ENCODE data around the gene RPS16.

RPS16 gene

GRCh38 chr19:39405958-39406655, 29.6 kb downstream of the RPS16 start:
- no peak for DNase-seq

- no peak for DNase-seq
Observed at GRCh38 chr19:39405261-39405957, 30.3 kb downstream of the RPS16 start.

DNA sequence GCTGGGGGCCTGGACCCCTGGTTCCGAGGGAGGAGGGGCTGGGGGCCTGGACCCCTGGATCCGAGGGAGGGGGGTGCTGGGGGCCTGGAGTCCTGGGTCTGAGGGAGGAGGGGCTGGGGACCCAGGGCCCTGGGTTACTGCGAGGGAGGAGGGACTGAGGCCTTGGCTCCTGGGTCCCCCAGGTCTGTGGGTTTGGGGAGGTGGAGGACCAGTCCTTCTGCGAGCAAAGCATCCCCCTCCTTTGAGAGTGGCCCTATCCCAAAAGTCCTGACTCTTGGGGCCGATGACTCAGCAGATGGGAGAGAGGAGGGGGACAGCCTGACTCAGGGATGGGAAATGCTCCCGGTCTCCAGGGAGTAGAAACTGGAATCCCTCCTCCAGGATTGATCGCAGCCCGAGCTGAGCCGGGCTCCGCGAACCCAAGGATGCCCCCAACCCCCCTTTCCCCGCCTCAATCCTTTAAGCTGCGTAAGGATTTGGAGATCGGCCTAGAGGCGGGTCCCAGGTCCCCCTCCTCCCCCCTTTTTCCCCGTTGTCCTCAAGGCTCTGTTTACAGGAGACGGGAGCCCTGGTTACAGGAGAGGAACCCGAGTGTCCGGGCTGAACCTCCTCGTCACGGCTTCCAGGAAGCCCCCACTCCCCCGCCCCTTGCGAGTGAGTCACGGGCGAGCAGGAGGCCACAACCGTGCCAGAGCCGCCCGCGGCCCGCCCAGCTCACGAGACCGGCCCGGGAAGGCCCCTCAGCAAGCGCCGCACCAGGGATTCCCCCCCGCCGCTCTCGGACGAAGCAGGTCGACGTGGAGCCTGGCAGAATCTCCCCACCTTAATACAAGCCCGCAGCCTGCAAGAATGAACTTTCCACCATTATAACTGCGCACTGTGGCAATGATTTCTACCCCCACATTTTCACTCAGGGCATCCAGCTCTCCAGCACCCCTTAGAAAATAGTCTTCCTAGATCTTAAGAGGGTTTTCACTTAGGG, 32.1 kb downstream of the RPS16 start:
- DNase-seq, result peak; percentile 98

- DNase-seq, result peak; percentile 95
Observed at GRCh38 chr19:39402346-39403300, 33.1 kb downstream of the RPS16 start.

GRCh38 chr19:39401549-39402345, 34.0 kb downstream of the RPS16 start:
- DNase-seq, result no peak

GRCh38 chr19:39401070-39401548, 34.6 kb downstream of the RPS16 start:
- DNase-seq, result no peak

DNA sequence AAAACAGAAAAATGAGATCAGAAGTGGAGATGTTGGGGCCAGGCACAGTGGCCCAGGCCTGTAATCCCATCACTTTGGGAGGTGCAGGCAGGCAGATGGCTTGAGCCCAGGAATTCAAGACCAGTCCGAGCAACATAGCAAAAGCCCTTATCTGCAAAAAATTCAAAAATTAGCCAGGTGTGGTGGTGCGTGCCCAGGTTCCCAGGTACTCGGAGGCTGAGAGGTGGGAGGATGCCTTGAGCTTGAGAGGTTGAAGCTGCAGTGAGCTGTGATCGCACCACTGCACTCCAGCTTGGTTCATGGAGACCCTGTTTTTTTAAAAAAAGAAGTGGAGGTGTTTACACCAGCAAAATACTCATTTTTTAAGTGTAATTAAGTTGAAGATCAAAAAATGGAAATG, 35.7 kb downstream of the RPS16 start:
- no peak for DNase-seq

DNA sequence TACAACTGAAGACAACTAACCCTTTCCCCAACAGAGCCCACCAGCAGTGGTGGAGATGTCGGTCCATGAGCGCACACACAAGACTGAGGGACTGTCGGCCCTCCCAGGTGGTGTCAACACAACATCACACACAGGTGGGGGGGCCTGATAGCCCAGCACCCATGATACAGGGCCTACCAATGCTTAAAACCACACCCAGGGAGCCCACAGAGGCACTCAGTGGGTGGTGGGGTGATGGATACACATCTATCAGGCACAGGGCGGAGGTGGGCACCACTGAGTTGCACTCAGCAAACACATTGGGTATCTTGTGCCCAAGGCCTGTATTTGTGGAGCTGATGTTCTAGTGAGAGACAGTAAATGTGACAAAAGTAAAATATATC, 36.1 kb downstream of the RPS16 start:
- no peak for DNase-seq

DNA sequence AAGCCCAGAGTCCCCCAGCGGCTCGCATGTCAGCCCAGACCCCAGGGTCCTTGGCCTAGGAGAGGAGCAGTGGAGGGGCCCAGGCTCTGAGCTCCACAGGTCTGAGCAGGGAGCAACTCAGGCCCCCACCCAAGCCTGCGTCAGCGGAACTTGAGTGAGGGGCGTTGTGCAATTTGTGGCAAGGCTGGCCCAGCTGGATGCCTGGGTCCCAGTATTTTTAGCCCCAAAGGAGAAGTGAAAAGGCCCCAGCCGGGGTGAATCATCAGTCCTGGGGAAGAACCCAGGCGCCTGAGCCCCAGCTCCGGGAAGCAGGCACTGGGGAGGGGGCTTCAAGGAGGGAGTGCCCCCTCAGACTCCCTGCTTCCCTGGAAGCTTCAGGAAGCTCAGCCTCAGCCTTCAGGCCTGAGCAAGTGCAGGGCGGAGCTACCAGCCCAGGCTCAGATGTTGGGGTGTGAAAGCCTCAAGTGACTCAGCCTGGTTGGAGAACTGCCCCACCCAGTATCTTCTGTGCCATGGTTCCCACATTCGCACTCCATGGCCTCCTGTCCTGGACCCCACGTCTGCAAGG, 37.4 kb downstream of the RPS16 start:
- no peak for DNase-seq

DNA sequence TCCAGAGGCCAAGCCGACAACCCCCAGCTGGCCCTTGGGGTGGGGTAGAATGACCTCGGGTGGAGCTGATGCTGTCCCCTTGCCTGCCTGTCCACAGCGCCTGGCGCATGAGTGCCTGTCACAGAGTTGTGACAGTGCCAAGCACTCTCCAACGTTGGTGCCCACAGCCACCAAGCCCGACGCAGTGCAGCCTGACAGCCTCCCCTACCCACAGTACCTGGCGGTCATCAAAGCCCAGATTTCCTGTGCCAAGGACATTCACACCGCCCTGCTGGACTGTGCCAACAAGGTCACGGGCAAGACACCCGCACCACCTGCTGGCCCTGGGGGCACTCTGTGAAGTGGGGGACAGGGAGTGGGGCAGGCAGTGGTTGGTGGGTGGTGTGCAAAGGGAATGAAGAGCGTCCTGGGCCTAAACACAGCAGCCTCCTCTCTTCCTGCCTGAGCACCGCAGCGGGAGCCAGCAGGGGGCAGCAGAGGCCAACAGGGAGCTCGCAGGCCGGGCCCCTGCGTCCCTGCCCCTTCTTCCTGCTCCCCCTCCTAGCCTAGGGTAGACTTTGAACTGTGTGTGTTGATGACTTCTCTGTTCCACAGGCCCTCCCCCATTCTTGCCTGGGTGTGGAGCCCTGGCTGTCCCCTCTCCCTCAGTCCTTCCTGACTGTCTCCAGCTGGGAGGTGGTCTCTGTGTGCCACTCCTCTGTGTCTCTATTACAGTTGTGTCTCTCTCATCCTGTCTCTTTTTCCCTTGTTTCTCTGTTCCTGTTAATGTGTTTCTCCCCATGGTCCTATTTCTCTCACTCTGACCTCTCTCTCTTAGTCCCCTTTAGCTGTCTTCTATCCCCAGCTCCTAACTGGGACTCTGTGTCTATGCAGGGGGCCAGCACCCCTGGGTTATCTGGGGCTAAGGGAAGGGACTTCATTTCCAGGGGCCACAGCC, 38.1 kb downstream of the RPS16 start:
- DNase-seq, result peak; percentile 91

GRCh38 chr19:39390751-39391437, 44.9 kb downstream of the RPS16 start, which contains the start of the genes MED29 and PAF1:
Gene MED29 (plus strand): TSS chr19:39391378. CDS start chr19:39391423, 45 bp downstream.
Gene PAF1 (minus strand): TSS chr19:39391106. CDS start chr19:39390864, 242 bp downstream.
- peak; percentile 99 for DNase-seq

- DNase-seq, result no peak
Observed at GRCh38 chr19:39390451-39390750, 45.3 kb downstream of the RPS16 start.

DNA sequence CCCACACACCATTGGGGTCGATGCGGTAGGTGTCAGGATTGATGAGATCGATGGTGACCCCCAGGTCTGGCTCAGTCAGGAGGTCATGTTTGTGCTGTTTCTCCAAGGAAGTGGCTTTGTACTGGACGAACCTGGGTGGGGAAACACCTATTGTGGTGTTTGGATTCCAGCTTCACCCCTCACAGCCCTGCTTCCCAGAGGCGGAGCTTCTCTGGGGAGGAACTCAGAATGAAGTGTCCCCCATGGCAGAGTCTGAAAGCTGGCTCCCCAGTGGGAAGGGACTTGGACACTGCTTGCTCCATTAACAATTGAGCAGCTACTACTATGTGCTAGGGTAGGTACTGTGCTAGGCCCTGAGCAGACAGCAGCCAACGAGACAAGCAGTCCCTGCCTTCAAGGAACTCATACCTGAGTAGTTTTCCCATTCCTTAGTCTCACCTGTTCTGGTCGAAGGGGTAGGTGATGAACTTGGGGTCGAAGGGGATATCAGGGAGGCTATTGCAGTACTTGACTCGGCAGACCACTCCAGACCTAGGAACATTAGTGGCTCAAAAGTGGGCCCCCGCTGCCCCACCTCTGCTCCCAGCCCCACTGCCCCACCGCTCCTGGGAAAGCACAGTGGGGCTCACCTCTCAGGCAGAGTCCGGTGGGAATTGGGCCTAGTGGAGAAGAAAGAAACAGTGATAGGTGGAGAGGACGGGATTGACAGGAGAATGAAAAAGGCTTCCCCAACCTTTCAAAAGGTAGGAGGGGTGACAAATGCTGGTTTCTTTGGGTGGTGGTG, 45.9 kb downstream of the RPS16 start:
- DNase-seq, result no peak

- DNase-seq, result no peak
Observed at GRCh38 chr19:39388657-39389056, 47.1 kb downstream of the RPS16 start.

DNA sequence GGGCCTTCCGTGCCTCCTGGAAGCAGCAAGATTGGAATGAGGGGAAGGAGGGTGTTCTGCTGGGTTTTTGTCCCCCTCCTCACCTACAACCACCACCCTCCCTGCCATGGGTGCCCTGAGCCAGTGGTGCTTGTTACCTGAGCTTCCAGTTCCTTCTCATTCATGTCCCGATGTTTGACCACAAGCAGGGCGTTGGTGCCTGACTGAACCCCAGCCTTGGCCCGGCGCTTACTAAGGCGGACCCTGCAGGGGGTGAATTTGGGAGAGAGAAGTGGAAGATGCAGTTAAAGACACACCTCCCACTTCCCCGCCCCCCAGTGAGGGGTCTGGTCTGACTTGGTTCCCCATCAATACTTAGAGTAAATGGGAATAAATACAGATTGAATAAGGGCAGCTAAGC, 49.2 kb downstream of the RPS16 start:
- DNase-seq, result no peak

GRCh38 chr19:39385629-39386411, 49.9 kb downstream of the RPS16 start:
- no peak for DNase-seq

DNA sequence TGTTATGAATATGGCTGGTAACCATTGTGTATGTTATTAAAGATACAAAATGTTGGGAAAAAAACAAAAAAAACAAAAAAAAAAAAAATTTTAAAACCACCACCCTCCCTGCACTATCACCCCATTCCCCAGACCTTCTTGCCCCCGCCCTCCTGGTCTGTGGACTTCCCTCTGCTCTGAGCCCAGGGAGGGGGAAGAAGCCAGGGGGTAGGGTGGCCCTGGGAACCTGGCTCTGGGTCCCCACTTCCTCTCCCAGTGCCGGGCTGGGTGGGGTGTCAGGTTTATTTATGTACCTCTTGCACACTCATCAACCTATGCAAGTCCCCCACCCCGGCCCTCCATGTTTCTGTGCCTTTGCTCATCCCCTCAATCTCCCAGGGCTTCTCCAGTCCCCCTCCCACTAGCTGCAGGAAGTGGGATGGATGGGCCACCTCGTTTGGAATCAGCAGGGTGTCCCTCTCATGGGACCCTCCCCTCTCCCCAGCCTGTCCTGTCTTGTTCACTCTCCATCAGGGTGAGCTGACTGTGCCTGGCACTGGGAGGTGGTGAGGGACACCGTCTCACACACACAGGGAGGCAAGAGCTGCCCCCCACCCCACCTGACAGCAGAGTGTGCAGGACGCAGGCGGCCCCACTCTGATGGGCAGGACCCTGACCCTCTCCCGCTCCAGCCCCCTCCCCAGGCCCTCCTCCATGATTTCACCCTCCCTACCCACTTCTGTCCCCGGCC, 50.7 kb downstream of the RPS16 start:
- DNase-seq, result no peak
